Skin epidermis (tissue), 12 donors: ENCODE data around the gene TEX13D.
"Not testable (repeated sequence)": the region's sequence is repeated elsewhere in the genome, so short reads cannot be mapped to it uniquely, and the experiment has no call there.

ENCODE experiments used
- H3K27ac ChIP-seq, 21 experiments: fragments of 200-600 bp; sonication (generic) in 11 of 21; one replicate each; pipeline ENCODE4 v1.5.0; 2020; ENCODE audit warnings: mild to moderate bottlenecking in 3 of 21, inconsistent platforms in 2 of 21, moderate library complexity in 2 of 21
- H3K4me3 ChIP-seq, 7 experiments: fragments of 200-600 bp; sonication (generic) in 2 of 7; one replicate each; pipeline ENCODE4 v1.5.0; 2020; ENCODE audit warnings: inconsistent platforms in 2 of 7, mild to moderate bottlenecking in 2 of 7, moderate library complexity in 1 of 7

Gene TEX13D

DNA sequence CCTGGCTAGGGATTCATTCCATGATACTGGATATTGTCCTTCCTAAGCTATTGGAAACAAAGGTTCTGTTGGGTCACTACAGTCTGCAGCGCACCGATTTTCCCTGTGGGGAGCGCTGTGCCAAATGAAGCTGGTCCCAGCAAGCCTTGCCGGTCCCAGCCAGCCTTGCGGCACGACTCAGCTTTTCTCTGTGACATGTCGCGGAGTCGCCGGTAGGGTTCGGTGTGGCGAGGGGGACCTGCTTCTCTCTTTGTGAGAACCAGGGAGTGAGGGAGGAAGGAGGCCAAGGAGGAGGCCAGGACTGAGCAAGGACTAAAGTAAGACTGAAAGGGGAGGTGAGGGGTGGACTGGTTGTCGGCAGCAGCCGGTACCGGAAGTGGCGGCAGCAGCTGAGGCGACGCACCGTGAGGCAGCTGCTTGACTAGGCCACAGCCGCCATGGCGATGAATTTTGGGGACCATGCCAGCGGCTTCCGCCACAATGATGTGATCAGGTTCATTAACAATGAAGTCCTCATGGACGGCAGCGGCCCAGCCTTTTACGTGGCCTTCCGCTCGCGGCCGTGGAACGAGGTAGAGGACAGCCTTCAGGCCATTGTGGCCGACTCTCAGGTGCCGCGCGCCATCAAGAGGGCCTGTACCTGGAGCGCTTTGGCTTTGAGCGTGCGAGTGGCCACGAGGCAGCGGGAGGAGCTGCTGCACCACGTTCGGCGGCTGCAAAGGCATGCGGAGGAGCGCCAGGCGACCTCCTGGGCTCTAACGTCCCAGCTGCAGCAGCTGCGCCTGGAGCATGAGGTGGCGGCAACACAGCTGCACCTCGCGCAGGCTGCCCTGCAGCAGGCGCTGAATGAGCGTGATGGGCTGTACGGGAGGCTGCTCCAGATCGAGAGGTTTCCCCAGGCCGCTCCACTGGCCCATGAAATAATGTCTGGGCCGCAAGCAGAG, at the start of gene TEX13D:
TSS of gene TEX13D (plus strand) at position 180 of the 944 bp plus-strand sequence. CDS start at position 438, 258 bp downstream.
- Histone ChIP-seq H3K27ac (no peak within 1 kb of the TSS), H3K4me3 (no peak within 1 kb of the TSS)

- H3K4me3 ChIP-seq, result no peak overlapping the region
- no peak overlapping the region for H3K27ac ChIP-seq
Observed at GRCh38 chrX:124289443-124289842, 43.0 kb upstream of the TEX13D start.

DNA sequence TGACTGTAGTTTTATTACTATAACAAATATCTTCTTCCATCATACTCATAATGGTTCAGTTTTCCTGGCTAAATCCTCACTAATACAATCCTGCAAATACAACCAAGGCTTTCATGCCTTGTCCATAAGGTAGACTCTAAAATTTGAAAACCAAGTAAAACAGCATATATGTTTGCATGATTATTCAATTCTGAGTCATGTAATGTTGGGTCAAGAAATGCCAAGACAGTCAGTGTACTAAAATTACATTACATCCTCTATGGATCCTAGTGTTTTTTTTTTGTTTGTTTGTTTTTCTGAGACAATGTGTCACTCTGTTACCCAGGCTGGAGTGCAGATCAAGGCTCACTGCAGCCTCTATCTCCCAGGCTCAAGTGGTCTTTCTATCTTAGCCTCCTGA, 38.6 kb upstream of the TEX13D start:
- H3K4me3 ChIP-seq, result no peak overlapping the region
- no peak overlapping the region for H3K27ac ChIP-seq

DNA sequence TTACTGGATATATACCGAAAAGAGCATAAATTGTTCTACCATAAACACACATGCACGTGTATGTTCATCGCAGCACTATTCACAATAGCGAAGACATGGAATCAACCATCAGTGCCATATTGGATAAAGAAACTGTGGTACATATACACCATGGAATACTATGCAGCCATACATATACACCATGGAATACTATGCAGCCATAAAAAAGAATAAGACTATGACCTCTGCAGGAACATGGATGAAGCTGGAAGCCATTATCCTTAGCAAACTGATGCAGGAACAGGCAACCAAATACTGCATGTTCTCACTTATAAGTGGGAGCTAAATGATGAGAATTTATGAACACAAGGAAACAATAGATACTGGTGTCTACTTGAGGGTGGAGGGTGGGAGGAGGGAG, 33.1 kb upstream of the TEX13D start:
- not testable (repeated sequence) for H3K27ac ChIP-seq, H3K4me3 ChIP-seq

DNA sequence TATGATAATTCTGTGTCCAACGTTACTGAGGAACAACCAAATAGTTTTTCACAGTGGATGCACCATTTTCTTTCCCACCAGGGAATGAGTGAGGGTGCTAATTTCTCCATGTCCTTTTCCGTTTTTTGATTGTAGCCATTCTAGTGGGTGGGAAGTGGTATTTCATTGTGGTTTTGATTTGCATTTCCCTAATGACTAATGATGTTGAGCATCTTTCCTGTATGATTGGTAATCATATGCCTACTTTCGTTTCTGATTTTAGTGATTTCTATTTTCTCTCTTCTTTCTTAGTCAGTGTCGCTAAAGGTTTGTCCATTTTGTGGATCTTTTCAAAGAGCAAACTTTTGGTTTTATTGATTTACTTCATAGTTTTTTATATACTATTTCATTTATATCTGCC, 32.1 kb upstream of the TEX13D start:
- Histone ChIP-seq H3K27ac (peak overlapping the region in 1 of 21 experiments; percentile 26), H3K4me3 (no peak overlapping the region)

GRCh38 chrX:124307253-124307907, 25.1 kb upstream of the TEX13D start:
- Histone ChIP-seq H3K4me3 (no peak overlapping the region), H3K27ac (no peak overlapping the region)

DNA sequence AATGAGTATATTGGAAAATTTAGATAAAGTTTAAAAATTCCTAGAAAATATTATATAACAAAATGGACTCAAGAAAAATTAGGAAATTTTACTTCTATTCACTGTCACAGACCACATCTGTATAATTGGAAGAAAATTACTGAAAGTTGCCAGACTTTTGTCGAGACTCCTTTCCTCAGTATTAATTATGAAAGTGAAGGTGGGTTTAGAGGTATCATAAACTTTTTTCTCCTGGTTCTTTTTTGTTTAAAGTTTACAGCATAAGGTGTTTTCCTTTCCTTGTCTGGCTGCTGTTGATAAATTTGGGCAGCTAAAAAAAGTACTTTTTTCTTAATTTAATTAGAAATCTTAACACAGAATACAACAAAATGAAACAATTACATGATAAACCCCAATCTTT, 6.7 kb upstream of the TEX13D start:
- H3K4me3 ChIP-seq, result no peak overlapping the region

GRCh38 chrX:124328765-124329164, 3.7 kb upstream of the TEX13D start:
- Histone ChIP-seq H3K4me3 (no peak overlapping the region), H3K27ac (no peak overlapping the region)

More for the DNA sequence above, 6.7 kb upstream of the TEX13D start:
- H3K27ac ChIP-seq, result no peak overlapping the region

DNA sequence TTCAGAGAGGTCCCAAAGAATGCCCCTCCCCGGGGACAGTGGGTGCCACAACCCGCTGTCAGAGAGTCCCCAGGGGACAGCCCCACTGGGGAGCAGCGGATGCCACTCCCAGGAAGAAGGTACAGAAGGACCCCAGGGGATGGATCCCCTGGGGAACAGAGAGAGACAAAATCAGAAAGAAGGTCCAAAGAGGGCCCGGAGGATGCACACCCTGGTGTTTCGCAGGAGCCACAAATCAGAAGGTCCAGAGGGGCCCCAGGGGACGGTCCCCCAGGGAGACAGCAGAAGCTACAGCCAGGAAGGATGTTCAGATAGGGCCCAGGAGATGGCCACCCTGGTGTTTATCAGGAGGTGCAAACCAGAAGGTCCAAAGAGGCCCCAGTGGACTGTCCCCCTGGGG, 1.4 kb downstream of the TEX13D start:
- no peak overlapping the region for H3K27ac ChIP-seq
- no peak overlapping the region for H3K4me3 ChIP-seq

DNA sequence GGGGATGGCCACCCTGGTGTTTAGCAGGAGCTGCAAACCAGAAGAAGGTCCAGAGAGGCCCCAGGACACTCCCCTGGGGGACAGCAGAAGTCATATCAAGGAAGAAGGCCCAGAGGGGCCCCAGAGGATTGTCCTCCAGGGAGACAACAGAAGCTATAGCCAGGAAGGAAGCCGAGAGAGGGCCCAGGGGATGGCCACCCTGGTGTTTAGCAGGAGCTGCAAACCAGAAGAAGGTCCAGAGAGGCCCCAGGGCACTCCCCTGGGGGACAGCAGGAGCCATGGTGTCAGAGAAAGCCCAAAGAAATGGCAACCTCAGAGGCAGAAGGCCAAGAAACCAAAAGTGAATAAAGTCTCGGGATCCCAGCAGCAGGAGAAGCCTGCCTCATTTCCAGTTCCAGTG, 2.1 kb downstream of the TEX13D start:
- H3K4me3 ChIP-seq, H3K27ac ChIP-seq: not testable (repeated sequence)

DNA sequence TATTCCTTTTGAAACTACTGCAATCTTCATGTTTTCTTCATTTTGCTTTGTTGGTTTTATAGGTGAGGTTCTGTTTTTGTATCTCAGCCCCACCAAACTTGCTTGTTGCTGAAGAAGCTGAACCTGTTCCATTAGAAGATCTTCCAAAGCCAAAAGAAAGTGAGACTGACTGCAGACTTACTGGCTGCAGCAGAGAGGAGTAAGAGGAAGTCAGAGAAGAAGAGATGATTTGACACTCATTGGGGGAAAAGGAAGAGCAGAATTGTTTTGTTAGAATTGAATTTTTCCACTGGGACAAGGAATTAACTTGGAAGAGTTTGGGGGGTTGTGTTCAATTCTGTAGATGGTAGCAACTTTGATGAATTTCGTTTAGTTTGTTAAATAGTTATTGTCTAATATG, 3.1 kb downstream of the TEX13D start:
- Histone ChIP-seq H3K27ac (no peak overlapping the region), H3K4me3 (no peak overlapping the region)

DNA sequence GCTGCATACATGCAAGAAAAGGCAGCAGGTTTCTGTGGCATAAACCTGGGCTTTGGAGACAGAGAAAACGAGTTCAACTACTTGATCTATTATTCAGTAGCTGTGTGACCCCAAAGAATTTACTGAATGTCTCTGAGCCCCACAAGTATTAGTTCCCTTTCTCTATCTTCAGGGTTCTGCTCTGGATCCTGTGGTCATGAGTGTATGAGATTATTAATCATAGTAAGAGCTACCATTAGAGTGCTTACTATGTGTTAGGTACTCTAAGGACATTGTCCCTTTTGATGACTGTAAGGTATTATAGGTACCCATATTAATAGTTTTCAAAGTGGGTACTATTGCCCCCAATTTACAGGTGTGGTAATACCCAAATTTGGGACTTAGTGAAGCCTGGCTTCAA, 5.5 kb downstream of the TEX13D start:
- no peak overlapping the region for H3K4me3 ChIP-seq
- H3K27ac ChIP-seq, result no peak overlapping the region

- no peak overlapping the region for H3K4me3 ChIP-seq
Observed at GRCh38 chrX:124338733-124339514, 6.5 kb downstream of the TEX13D start.

DNA sequence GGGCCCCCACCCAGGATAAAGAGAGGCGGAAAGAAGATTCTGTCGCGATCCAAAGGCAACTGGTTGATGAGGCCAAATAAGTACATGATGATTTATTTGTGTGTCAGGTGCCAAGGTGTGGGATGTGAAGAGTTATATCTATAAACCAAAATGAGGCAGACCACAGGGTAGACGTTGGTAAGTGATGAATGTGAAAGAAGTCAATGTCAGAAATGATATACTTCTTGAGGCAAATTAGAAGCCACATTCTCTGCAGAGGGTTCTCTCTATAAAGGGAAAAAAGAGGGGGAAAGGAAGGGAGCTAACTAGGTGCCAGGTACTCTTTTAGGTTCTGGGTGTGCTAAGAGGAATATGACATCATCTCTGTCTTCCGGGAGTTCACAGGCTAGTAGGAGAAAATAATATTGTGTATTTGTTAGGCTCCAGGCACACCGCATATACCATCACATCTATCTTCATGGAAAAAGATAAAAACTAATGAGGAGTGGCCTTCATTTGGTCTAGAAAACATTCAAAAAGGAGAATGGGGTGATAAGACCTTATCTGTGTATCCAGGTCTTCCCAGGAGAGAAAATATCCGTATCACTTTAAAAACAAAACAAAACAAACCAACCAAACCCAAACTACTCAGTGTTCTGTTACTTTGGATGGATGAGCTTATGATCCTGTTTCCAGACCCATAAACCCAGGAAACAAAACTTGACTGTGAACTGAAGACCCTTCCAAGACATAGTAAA, 9.1 kb downstream of the TEX13D start:
- Histone ChIP-seq H3K27ac (peak overlapping the region in 3 of 21 experiments; percentile 21 to 56 (median 43)), H3K4me3 (no peak overlapping the region)

More at GRCh38 chrX:124338733-124339514, 6.5 kb downstream of the TEX13D start:
- H3K27ac ChIP-seq, result no peak overlapping the region

DNA sequence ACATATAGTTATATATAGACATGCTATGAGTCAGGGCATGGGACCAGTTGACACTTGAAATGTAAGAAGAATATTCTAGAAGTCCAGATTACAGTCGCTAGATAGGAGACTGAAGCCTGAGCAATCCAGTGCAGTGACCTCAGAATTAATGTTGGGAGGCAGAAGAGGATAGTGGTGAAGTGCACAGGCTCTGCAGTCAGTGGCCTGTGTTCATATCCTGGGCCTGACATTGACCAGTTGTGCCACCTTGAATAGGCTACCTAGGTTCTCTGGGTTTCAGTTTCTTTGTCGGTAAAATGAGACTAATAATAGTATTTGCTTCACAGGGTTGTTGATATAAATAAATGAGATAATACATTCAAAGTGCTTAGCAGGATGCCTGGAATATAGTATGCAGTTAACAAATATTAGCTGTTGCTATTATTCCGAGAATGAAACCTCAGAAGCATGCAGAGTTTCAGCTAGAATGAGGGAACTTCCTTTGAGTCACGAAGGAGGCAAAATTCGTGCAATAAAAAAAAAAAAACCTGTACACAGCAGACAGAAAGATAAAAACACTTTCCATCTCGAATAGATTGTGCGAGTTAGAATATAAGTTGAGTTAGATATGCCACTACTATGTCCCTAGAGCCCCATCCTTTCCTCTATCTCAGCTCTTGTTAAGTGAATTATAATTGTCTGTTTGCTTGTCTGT, 9.9 kb downstream of the TEX13D start:
- Histone ChIP-seq H3K27ac (peak overlapping the region in 3 of 21 experiments; percentile 21 to 56 (median 43)), H3K4me3 (no peak overlapping the region)

DNA sequence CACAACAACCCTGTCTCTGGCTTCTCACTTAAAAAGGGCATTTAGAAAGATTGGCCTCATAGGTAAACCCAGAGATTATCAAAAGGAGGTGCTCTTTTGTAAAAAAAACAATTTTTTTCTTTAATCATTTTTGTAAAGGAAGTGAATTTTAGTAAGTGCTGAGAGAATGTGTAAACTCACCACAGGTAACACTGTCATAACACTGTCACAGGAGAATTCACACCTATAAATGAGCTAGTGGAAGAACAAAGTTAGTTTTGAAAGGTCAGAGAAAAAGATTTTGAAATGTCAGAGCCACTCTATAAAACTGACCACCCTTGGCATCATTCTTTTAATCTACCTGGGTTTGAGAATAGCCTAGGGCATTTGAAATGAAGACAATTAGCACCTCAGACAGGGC, 10.6 kb downstream of the TEX13D start:
- Histone ChIP-seq H3K4me3 (no peak overlapping the region), H3K27ac (peak overlapping the region in 1 of 21 experiments; percentile 56)

- peak overlapping the region in 1 of 21 experiments; percentile 85 for H3K27ac ChIP-seq
- no peak overlapping the region for H3K4me3 ChIP-seq
Observed at GRCh38 chrX:124344246-124344645, 11.8 kb downstream of the TEX13D start.

DNA sequence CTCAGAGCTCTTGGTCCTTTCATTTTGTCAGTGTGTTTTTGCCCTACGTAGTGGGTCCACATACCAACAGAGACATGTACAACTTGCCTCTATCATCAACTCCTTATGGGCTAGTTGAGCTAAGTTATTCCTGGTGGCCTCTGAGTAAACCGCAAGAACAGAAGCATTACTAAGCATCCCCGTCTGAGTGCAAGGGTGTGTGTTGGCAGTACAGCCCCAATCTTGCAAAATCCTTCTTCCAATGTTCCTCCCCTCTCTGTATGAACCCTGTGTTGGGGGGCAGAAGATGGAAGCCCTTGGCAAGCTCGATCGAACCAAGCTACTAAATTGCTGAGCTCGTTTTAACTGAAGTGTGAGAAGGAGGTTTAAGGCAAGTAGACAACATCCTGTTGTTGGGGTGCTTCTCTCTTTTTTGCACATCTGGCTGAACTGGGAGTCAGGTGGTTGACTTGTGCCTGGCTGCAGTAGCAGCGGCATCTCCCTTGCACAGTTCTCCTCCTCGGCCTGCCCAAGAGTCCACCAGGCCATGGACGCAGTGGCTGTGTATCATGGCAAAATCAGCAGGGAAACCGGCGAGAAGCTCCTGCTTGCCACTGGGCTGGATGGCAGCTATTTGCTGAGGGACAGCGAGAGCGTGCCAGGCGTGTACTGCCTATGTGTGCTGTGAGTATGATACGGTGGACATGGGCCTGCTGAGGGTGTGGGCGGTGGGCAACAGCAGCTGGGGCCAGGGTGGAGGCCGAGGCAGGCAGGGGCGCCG, 13.8 kb downstream of the TEX13D start, which contains the start of gene SH2D1A:
TSS of gene SH2D1A (plus strand) at position 447 of the 760 bp plus-strand sequence. CDS start at position 527, 80 bp downstream.
- peak within 1 kb of the TSS in 14 of 21 experiments; percentile 8 to 85 (median 69) for H3K27ac ChIP-seq
- H3K4me3 ChIP-seq, result peak within 1 kb of the TSS in 6 of 7 experiments; percentile 11 to 33 (median 16)
